A549 treated with ZK216348 at 1 μM for 4 hours (cell line): ENCODE data around the gene HIRA. TPM values are rescaled to one million over a fixed set of nuclear protein-coding genes. Genes with fewer than 3 reads are reported as not detected.

Source experiments
- total RNA-seq: library from RNA; stranded (reverse); fragments of 200-300 nt; extraction: Qiagen RNA extraction; gene quantifications from 5 replicates; pipeline ENCODE4 v1.2.3, GENCODE V29; 2022; ENCODE audit warnings: low read depth

Gene HIRA, protein sequence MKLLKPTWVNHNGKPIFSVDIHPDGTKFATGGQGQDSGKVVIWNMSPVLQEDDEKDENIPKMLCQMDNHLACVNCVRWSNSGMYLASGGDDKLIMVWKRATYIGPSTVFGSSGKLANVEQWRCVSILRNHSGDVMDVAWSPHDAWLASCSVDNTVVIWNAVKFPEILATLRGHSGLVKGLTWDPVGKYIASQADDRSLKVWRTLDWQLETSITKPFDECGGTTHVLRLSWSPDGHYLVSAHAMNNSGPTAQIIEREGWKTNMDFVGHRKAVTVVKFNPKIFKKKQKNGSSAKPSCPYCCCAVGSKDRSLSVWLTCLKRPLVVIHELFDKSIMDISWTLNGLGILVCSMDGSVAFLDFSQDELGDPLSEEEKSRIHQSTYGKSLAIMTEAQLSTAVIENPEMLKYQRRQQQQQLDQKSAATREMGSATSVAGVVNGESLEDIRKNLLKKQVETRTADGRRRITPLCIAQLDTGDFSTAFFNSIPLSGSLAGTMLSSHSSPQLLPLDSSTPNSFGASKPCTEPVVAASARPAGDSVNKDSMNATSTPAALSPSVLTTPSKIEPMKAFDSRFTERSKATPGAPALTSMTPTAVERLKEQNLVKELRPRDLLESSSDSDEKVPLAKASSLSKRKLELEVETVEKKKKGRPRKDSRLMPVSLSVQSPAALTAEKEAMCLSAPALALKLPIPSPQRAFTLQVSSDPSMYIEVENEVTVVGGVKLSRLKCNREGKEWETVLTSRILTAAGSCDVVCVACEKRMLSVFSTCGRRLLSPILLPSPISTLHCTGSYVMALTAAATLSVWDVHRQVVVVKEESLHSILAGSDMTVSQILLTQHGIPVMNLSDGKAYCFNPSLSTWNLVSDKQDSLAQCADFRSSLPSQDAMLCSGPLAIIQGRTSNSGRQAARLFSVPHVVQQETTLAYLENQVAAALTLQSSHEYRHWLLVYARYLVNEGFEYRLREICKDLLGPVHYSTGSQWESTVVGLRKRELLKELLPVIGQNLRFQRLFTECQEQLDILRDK
- total RNA-seq, result 19.9 to 25.3 TPM (median 23.5 TPM) in 5 replicates

DNA sequence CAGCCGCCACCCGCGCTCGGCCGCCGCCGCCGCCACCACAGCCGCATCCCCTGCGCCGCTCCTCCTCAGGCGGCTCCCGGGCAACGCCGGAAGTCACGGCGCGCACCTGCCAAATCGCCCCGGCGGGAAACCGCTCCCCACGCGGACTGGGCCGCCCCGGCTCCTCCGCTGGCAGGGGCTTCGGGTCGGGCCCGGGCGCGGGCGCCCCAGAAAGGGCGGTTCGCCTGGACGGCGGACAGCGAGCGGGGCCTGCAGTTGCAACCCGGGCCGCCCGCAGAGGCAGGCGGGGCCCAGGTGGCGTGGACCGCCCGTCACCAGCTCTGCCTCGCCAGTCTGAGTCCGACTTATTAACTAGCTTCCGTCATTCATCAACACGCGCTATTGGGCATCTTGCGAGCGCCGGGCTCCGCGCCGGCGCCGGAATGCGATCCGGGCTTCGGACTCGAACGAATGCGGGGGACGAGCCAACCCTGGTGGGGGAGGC lies at the start of gene HIRA:
Gene HIRA (minus strand): TSS at position 85 of the 484 bp plus-strand sequence. CDS start 257 bp downstream, outside the sequence.

DNA sequence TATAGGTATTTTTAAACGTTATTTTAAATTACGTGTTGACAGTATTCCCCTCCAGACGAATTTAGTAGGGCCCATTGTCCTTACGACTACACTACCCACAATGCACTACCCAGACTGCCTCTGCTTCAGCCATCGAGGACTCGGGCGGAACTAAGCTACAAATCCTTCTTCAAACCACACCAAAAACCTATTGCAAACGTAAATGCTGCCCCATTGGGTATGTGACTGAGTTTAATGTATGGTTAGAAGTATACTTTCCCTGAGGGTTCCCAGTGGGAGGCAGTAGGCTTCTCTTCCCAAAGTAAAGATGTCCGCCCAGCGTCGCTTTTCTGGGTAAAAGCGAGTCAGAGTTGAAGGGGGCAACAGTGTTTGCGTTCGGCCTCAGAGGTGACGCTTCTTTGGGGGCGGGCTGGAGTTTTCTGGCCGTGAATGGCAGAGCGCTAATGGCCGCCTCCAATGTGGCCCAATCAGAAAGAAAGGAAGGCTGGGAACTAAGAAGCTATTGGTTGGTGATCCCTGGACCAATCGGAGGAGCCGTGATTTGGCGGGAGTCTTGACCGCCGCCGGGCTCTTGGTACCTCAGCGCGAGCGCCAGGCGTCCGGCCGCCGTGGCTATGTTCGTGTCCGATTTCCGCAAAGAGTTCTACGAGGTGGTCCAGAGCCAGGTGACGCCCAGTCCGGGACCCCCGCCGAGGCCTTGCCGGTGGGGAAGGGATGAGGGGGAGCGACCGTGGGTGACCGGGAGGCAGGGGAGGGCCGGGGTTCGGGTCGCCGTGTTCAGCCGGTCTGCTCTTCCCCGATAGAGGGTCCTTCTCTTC lies 48.0 kb upstream of the HIRA start, which contains the start of gene CDC45:
Gene CDC45 (plus strand): TSS at position 566 of the 818 bp plus-strand sequence. CDS start 49 bp downstream, at position 615.

DNA sequence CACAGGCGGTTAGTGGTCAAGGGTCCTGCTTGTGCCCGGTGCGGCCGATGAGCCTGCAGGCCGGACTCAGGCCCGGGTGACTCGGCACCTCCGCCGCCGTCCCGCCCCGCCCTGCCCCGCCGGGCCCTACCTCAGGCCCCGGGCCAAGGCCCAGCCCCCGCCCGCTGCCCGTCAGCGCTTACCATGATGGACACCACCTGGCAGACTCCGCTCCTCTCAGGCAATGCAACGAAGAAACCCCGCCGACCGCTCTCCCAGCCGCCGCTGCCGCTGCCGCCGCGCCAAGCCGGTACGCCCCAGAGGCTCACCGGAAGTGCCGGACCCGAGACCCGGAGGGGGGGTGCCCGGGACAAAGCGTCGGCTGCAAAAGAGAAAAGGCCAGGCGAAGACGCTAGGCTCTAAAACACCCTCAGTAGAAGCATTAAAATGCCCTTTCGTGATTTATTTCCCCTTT lies 47.4 kb upstream of the HIRA start, which contains the start of gene UFD1:
Gene UFD1 (minus strand): TSS at position 293 of the 454 bp plus-strand sequence. CDS start 108 bp downstream, at position 185.

DNA sequence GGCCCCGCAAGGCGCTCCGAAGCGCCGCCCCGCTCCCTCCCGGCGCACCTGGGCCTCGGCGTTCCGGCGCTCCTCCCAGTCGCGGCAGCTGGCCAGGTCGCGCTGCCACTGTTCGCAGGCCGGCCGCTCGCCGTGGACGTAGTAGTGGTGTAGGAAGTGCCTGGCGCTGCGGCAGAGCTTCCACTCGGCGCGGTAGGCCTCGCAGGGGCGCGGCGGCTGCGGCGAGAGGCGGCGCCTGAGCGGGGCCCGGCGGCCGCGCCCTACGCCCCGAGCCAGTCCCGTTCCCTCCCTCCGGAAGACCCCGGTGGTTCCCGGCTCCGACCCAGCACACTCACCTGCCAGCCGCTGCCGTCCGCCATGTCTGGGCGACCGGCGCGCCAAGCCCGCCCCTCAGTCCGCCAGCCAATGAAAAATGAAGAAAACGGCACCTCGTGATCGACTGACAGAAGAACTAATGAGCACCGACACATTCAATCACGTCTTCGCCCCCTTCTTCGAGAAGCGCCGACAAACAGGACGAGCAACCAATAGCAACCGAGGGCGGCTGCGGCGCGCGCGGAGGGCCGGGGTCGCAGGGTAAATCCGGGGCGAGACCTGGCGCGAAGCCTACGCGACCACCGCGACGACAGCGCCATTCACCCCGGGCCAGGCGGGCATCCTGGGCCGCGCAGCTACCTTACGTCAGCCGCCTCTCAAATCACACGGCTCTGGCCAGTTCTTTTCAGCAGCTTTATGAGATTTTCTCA lies 16.0 kb upstream of the HIRA start, which contains the start of gene C22orf39:
Gene C22orf39 (minus strand): TSS at position 382 of the 746 bp plus-strand sequence. CDS start 23 bp downstream, at position 359.

DNA sequence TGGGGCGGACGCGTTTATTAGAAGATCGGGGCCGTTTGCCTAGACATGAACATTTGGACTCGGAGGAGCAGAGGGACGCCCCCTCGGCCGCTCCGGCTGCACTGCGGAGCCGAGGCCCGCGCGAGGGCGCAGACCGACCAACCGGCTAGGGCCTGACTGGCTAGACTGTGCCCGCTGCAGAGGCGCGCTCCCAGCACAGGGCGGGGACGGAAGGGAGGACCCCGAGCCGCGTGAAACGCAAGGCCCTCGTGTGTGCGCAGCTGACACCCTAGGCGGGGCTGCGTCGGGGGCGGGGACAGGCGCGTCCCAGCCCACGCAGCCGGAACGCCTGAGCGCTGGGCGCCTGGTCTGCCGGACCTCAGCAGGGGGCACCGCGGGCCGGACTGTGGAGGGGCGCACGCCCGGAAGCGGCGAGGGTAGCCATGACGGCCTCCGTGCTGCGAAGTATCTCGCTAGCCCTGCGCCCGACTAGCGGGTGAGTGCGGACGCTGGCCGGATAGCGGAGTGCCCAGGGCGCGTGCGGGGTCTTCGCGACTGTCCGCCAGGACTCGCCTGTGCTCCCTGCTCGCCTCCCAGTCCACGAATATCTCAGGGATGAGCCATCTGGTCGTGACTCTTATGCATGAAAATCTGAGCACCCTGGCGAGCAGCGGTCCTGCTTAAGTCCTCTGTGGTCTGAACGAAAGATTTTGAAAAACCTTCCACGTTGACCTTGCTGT lies 759 bp upstream of the HIRA start, which contains the start of gene MRPL40:
Gene MRPL40 (plus strand): TSS at position 413 of the 719 bp plus-strand sequence. CDS start 10 bp downstream, at position 423.

DNA sequence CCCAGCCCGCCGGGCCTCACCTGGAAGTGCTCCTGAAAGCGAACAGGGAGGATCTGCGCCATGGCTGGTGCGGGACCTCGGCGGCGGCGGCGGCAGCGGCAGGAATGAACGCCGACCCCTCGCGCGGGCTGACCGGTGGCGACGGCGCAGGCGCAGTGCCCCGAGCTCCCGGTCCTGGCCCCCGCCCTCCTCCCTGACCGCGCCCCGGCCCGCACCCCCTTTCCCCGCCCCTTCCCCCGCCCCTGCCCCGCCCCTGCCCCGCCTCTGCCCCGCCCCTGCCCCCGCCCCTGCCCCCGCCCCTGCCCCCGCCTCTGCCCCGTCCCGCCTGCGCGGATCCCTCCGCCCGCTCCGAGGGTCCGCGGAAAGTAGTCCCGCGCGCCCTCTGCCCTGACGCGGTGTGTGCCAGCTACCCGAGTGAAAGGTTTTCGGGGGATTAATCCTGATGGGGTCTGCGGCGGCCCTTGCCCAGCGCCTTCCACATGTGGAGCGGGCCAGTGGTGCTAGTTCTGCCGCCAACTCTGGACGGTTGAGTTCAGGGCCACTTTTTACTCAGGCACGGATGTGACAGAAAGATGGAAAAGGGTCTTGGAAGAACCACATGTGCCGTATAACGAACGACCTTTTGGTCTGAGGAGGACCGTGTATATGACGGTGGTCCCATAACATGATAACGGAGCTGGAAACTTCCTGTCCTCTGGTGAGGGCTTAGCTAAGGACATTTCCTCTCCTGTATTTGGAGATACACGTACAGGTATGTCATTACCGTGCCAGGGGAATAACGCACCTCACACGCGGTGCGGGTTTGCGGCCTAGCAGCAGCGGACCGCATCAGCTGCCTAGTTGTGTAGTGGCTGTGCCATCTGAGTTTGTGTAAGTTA lies 139.7 kb downstream of the HIRA start, which contains the start of gene CLTCL1:
Gene CLTCL1 (minus strand): TSS at position 140 of the 878 bp plus-strand sequence. CDS start 78 bp downstream, at position 62.

Other genes starting within 250 kb of the HIRA start
- 4.4 to 6.1 TPM (median 5.4 TPM) in 5 replicates for gene CLTCL1, start 140.0 kb downstream of the HIRA start, total RNA-seq
- gene MRPL40, start 812 bp upstream of the HIRA start, total RNA-seq, result 41.7 to 53.4 TPM (median 46.4 TPM) in 5 replicates
- gene C22orf39, start 16.0 kb upstream of the HIRA start, total RNA-seq, result 12.2 to 18.3 TPM (median 15.2 TPM) in 5 replicates
- 91.2 to 104 TPM (median 96.8 TPM) in 5 replicates for gene UFD1, start 47.5 kb upstream of the HIRA start, total RNA-seq
- 22.2 to 27.0 TPM (median 24.4 TPM) in 5 replicates for gene CDC45, start 48.2 kb upstream of the HIRA start, total RNA-seq
- not detected in 5 replicates for gene CLDN5, start 92.7 kb upstream of the HIRA start, total RNA-seq